ENCODE results near the gene CPEB4.

GRCh38 chr5:173988554-173989431, 100.6 kb downstream of the CPEB4 start, which contains the start of gene C5orf47:
- TF ChIP-seq CTCF (IDR thresholded peaks at IDR 0.05) (no peak), POLR2A (IDR thresholded peaks at IDR 0.05) (no peak)

All from adrenal gland (tissue), 5 donors.